K562 (cell line): Measurements from ENCODE around the gene GMIP. TPM values are rescaled to one million over a fixed set of nuclear protein-coding genes. Genes with fewer than 3 reads are reported as not detected.

Source experiments
- ATAC-seq: fragments of 200-7000 bp; cut with Tn5 transposase; 3 replicates; pipeline ENCODE4 v1.9.1; 2020; ENCODE audit warnings: moderate library complexity
- BruUV-seq: library from RNA; stranded (reverse); fragments of 400-500 nt; replicated peaks from 2 replicates; lab custom pipeline; 2021; lab: Mats Ljungman, UMichigan
- CTCF ChIA-PET: fragments of 300-600 bp; formaldehyde crosslinking; extraction: SDS; loops from one replicate; lab custom pipeline; 2021; ENCODE audit warnings: low intra/inter-chr PET ratio; lab: Yijun Ruan, JAX
- POLR2A ChIA-PET: fragments of 300-600, 350-650 bp; sonication (Branson Sonifier 250); formaldehyde crosslinking; extraction: SDS; loops from one replicate; lab custom pipeline; 2021; ENCODE audit warnings: antibody characterized with exemption, inconsistent platforms; lab: Yijun Ruan, JAX
- DNase-seq, 4 experiments: peaks; one replicate each; pipeline versions ENCODE4 v3.0.0 to v3.0.0-alpha.2; 2011 to 2018; ENCODE audit warnings: low spot score in 3 of 4, mixed read lengths in 3 of 4; ENCODE audit errors: extremely low read depth in 1 of 4
- FAIRE-seq: peaks from 2 replicates; lab custom pipeline; 2011; peaks lifted over from hg19 to GRCh38; lab: Jason Lieb, UNC
- H2AFZ ChIP-seq: 2 replicates; pipeline ENCODE4 v1.6.0; 2011; ENCODE audit warnings: low read depth, low read length, control low read depth, inconsistent platforms
- H3K27ac ChIP-seq: fragments of 200-600 bp; 3 replicates; pipeline ENCODE4 v1.8.0; 2011; ENCODE audit warnings: low read depth, mild to moderate bottlenecking, control low read depth, inconsistent platforms, low read length, moderate library complexity, mixed read lengths; ENCODE audit errors: extremely low read depth
- H3K27me3 ChIP-seq, 2 experiments: fragments of 300-600 bp in 1 of 2; 2 replicates in 1 of 2; 3 replicates in 1 of 2; pipeline versions ENCODE4 v1.6.0 to v1.8.0; 2011; ENCODE audit warnings: inconsistent platforms in 2 of 2, low read length in 2 of 2, mild to moderate bottlenecking in 1 of 2, mixed read lengths in 1 of 2, moderate library complexity in 1 of 2; ENCODE audit not compliant: control insufficient read depth in 2 of 2, insufficient read depth in 2 of 2
- H3K36me3 ChIP-seq: fragments of 300-600 bp; 3 replicates; pipeline ENCODE4 v1.8.0; 2011; ENCODE audit warnings: mild to moderate bottlenecking, low read length, inconsistent platforms; ENCODE audit not compliant: control insufficient read depth, insufficient read depth
- H3K4me1 ChIP-seq, 2 experiments: fragments of 200-600 bp in 1 of 2; replicated peaks in 1 of 2; 2 replicates in 1 of 2; 3 replicates in 1 of 2; pipeline versions ENCODE4 v1.5.1 to v1.8.0; 2011; ENCODE audit warnings: inconsistent platforms in 2 of 2, low read length in 2 of 2, mild to moderate bottlenecking in 1 of 2, mixed read lengths in 1 of 2, moderate library complexity in 1 of 2; ENCODE audit not compliant: control insufficient read depth in 2 of 2, insufficient read depth in 2 of 2
- H3K4me2 ChIP-seq: 2 replicates; pipeline ENCODE4 v1.6.1; 2011; ENCODE audit warnings: low read length, control low read depth, inconsistent platforms, mixed read lengths; ENCODE audit not compliant: insufficient read depth
- H3K4me3 ChIP-seq: fragments of 200-600 bp; sonication (generic), shearing (Covaris generic); 2 replicates; pipeline ENCODE4 v1.5.1; 2016; ENCODE audit warnings: control low read depth, inconsistent platforms
- H3K79me2 ChIP-seq: fragments of 200-600 bp; 3 replicates; pipeline ENCODE4 v1.8.0; 2011; ENCODE audit warnings: low read length, inconsistent platforms; ENCODE audit not compliant: control insufficient read depth, insufficient read depth
- H3K9ac ChIP-seq, 2 experiments: 2 replicates each; pipeline versions ENCODE4 v1.6.0 to v1.6.1; 2011; ENCODE audit warnings: low read depth in 2 of 2, low read length in 2 of 2, control low read depth in 1 of 2, inconsistent platforms in 1 of 2, mild to moderate bottlenecking in 1 of 2, mixed read lengths in 1 of 2; ENCODE audit not compliant: insufficient read depth in 1 of 2
- H3K9me1 ChIP-seq: one replicate; pipeline ENCODE4 v1.6.0; 2011; ENCODE audit warnings: inconsistent platforms, mild to moderate bottlenecking, low read length, moderate library complexity; ENCODE audit not compliant: control insufficient read depth, insufficient read depth
- H3K9me3 ChIP-seq: replicated peaks from 2 replicates; pipeline ENCODE4 v1.5.1; 2011; ENCODE audit warnings: low read depth, low read length, inconsistent platforms; ENCODE audit not compliant: control insufficient read depth, insufficient read depth
- H4K20me1 ChIP-seq: replicated peaks from 2 replicates; pipeline ENCODE4 v1.6.1; 2011; ENCODE audit warnings: low read length, inconsistent platforms, mixed read lengths; ENCODE audit not compliant: control insufficient read depth, insufficient read depth
- DPF2 ChIP-seq: fragments of 450-650 bp; IDR thresholded peaks from 2 replicates; pipeline ENCODE4 v1.6.1; 2016
- GTF2B ChIP-seq: IDR thresholded peaks from 2 replicates; pipeline ENCODE4 v1.6.1; 2011; ENCODE audit not compliant: insufficient read length; ENCODE audit errors: extremely low read depth
- HNRNPUL1 ChIP-seq: fragments of 200-400 bp; formaldehyde crosslinking; IDR thresholded peaks from 2 replicates; pipeline ENCODE4 v1.6.1; 2017; ENCODE audit warnings: low read length
- MAFG ChIP-seq: fragments of 450-650 bp; conservative IDR thresholded peaks from 2 replicates; pipeline ENCODE4 v1.6.1; 2016; ENCODE audit warnings: missing genetic modification characterization, missing compliant biosample characterization
- ZHX1 ChIP-seq: fragments of 150-350 bp; conservative IDR thresholded peaks from 2 replicates; pipeline ENCODE4 v1.6.1; 2014; ENCODE audit warnings: low read length
- ZNF212 ChIP-seq: fragments of 450-650 bp; formaldehyde crosslinking; IDR thresholded peaks from 2 replicates; pipeline ENCODE4 v1.4.0; 2020; ENCODE audit warnings: mild to moderate bottlenecking
- WGBS: fragments of 100-300 bp; shearing (Covaris generic); methylation state at CpG from one replicate; pipeline ENCODE4 v1.1.6; 2016; ENCODE audit warnings: low coverage, mixed read lengths; ENCODE audit not compliant: insufficient coverage; ENCODE audit errors: missing lambda C conversion rate; 5-methylcytosine and 5-hydroxymethylcytosine counted together
- in situ Hi-C: fragments of 300-500 bp; cut with MboI; formaldehyde crosslinking; loops from 4 replicates; pipeline ENCODE4 v1.15.0; 2018; ENCODE audit warnings: inconsistent platforms, mixed read lengths
- intact Hi-C: fragments of 100-400 bp; cut with micrococcal nuclease; formaldehyde crosslinking; loops from 2 replicates; pipeline ENCODE4 v1.14.2; 2022
- polyA plus RNA-seq, 8 experiments: library from polyadenylated mRNA; depleted of rRNA in 4 of 8; stranded (reverse) in 5 of 8; unstranded in 3 of 8; fragments of >200 nt; fragmentation: Nextera tagmentation in 2 of 8; fragmentation: Illumina TruSeq in 1 of 8; extraction: Ambion mirVana in 2 of 8; extraction: Trizol in 1 of 8; gene quantifications; 2 replicates each; pipeline versions ENCODE4 v1.2.1 to v1.2.3, GENCODE V29; 2011 to 2014; ENCODE audit warnings: inconsistent platforms in 1 of 8, missing spikeins in 1 of 8
- total RNA-seq, 7 experiments: library from RNA; depleted of rRNA in 6 of 7; stranded (reverse); fragments of >200 nt in 6 of 7; fragmentation: Illumina TruSeq in 2 of 7; extraction: Trizol in 2 of 7; gene quantifications; 2 replicates each; pipeline versions ENCODE4 v1.2.1 to v1.2.3, GENCODE V29; 2011 to 2021; ENCODE audit warnings: low replicate concordance in 1 of 7

GMIP gene
- total and polyA plus RNA-seq, 9 of the 15 experiments (the other 6 are each of a cell fraction or from before 2014, with no cell fraction given), result 0.14 to 15.8 (median 3.2) TPM

DNA sequence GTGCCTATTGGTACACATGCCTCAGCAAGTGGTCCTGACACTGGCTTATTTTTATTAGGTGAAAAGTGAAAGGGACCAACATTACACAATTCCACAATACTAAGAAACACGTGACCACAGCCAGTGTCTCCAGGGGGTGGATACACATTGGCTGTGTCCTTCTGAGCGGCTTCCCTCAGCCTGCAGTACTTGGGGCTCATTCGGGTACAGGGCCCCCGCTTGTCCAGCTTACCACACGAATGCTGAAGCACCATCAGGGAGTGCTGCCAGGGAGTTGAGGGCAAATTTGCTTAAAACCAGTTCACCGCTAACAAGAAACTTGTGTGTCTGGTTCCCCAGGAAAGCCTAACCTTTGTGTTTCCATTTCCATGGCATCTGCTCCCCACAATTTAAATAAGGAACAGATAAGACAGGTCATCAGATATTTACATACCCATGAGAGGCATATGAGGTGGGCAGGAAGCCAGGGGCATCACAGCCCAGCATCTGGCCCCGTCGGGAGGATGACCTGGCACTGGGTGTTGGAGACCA is 48.2 kb downstream of the GMIP start:
- no TSS peak for BruUV-seq
- H2AFZ ChIP-seq, result no peak overlapping the region
- no peak for TF ChIP-seq MAFG (tag)
- no peak for TF ChIP-seq ZHX1
- no peak for TF ChIP-seq HNRNPUL1
- TF ChIP-seq DPF2, result no peak
- TF ChIP-seq ZNF212 (CRISPR knock-in tag), result no peak
- TF ChIP-seq GTF2B, result no peak
- TF ChIP-seq, all 486 proteins: peak for 0
- no peaks in the 10 kb centered on the region for H4K20me1 ChIP-seq
- H3K36me3 ChIP-seq, result no peaks in the 10 kb centered on the region
- H3K4me1 ChIP-seq, result peaks cover 0 to 10% of the 10 kb centered on the region in 2 experiments; a peak in 3 of 5 replicates
- H3K27me3 ChIP-seq, result no peaks in the 10 kb centered on the region
- H3K4me2 ChIP-seq, result no peak overlapping the region
- no peaks in the 10 kb centered on the region for H3K9me1 ChIP-seq
- in situ Hi-C loops, result no loop called here
- ChIA-PET POLR2A (no interaction called here), CTCF (no interaction called here)
- H3K79me2 ChIP-seq, result no peaks in the 10 kb centered on the region
- ATAC-seq, result no peak
- FAIRE-seq, result no peak
- H3K9me3 ChIP-seq, result no peaks in the 10 kb centered on the region
- H3K4me3 ChIP-seq, result no peak overlapping the region
- intact Hi-C loops, result no loop called here
- DNase-seq, result no peak
- no peak overlapping the region for H3K27ac ChIP-seq
- WGBS, result 47% methylated on average over 8 of the region's 8 CpGs
- no peak overlapping the region for H3K9ac ChIP-seq
